NCI-H82 (cell line): ENCODE data around the gene RAB6A.

ENCODE experiments used
- DNase-seq: peaks from one replicate; lab custom pipeline; 2025; lab: John Stamatoyannopoulos, UW

Gene RAB6A

DNA sequence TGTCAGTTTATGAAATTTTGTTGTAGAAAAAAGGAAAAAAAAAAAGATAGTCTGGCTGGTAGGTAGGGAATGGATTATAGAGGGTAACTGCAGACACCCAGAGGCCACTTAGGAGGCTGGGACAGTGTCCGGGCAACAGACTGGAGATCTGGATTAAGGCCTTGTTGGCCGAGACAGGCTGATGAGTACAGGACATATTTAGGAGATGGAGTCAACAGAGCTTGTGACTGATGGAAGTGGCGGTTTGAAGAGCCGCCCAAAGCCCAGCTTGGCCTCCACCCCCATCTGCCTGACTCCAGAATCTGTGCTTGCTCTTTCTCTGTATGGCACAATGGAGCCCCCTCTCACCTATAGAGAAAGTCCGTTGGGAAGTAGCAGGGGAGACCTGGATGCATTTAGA lies 106.9 kb downstream of the RAB6A start:
- DNase-seq: no peak

GRCh38 chr11:73652856-73653559 lies 107.9 kb downstream of the RAB6A start:
- DNase-seq: no peak

DNA sequence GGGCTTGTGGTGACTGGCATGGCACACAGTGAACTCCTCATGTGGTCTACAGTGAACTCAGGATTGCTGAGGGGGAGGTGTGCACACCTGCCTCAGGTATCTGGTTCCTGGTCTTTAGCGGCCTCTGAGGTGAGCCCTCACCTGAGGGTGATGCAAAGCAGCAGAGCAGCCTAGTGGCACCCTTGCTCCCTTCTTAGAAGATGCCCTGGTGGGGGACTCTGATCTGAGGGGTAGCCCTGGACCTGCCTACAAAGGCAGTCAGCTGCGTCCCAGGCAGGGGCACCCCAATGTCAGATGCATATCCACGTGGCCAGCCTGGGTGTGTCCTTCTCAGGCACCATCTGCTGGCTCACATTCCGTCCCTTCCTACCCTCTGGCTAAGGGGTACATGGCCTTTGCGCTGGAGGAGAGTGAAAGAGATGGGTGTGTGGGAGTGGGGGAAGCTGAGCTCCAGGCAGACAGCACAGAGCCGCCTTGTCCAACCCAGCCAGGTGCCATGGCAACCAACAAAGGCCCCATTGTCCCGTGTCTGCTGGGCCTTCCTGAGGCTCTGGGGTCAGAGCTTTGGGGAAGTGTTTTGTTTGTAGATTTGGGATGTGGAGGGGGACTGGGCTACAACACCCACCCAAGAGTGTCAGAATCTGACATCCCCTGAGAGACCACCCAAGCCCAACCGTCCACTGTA lies 108.7 kb downstream of the RAB6A start:
- no peak for DNase-seq

DNA sequence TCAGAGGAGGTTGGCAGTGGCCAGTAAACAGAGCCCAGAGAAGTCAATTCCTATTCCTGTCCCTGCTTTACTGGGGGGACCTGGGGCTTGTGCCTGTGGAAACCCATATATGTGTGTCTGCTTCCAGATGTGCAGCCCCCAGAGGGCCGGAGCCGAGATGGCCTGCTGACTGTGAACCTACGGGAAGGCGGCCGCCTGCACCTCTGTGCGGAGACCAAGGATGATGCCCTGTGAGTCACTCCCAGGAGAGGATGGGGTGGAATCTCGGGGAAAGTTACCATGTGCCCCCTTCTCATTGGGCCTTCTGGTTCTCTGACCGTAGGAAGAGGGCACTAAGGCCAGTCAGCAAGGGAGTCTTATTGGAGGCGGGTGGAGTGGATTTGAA lies 109.2 kb downstream of the RAB6A start:
- no peak for DNase-seq

DNA sequence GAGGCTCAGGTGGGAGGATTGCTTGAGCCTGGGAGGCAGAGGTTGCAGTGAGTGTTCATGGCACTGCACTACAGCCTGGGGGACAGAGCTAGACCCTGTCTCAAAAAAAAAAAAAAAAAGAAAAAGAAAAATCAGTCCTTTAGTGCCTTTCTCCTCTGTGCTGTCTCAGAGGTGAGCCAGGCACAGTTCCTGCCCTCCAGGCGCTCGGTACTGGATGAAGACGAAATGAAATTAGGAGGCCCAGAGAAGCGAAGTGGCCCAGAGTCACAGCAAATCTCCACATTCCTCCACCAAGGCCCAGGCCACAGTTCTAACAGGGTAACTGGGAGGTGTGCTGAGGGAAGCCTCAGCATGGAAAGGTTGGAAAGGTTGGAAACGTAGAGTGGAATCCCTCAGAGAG lies 109.6 kb downstream of the RAB6A start:
- no peak for DNase-seq

DNA sequence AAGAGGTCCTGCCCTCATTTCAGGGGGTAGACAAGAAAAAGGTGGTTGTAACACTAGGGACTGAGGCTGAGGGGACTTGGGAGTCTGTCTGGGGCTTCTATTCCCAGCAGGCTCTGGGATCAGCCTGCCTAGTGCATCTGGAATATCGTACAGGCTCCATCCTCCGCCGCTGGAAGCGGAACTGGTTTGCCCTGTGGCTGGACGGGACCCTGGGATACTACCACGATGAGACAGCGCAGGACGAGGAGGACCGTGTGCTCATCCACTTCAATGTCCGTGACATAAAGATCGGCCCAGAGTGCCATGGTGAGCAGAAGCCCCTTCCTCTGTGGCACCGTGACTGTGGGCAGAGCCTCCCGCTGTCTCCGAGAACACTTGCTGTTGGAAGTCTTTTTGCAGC lies 110.5 kb downstream of the RAB6A start:
- DNase-seq: no peak

DNA sequence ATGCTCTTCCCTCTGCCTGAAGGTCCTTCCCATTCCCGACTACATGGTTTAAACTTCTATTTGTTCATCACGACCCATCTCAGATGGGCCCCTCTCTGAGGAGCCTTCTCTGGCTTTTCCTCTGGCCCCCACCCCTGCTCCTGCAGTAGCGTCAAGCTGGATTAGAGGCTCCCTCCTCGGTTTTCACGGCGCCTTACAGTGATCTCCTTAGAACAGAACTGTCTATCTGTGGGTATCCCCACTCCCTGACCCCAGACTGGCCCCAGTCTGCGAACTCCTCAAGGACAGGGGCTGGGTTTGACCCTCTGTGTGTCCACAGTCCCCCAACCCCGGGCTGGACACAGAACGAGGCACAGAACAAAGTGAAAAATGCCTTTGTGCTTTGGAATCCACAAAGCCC lies 111.7 kb downstream of the RAB6A start:
- peak; percentile 61 for DNase-seq

GRCh38 chr11:73648571-73649046 lies 112.3 kb downstream of the RAB6A start:
- peak; percentile 39 for DNase-seq

DNA sequence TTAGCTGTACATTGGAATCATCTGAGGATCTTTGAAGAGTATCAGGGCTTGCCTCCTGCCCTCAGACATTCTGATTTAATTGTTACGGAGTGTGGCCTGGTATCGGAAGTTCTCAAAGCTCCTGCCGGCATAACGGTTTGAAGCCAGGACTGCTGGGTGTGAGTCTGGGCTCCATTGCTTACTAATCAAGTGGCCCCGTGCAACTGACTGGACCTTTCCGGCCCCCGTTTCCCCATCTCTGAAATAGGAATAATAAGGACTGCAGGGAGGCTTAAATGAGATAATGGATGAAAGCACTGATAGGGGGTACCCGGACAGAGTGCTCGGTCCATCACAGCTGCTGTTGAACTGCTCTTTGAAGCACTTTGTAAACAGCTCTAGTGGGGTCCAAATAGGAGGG lies 112.8 kb downstream of the RAB6A start:
- DNase-seq: no peak

GRCh38 chr11:73647459-73648100 lies 113.3 kb downstream of the RAB6A start:
- peak; percentile 96 for DNase-seq

DNA sequence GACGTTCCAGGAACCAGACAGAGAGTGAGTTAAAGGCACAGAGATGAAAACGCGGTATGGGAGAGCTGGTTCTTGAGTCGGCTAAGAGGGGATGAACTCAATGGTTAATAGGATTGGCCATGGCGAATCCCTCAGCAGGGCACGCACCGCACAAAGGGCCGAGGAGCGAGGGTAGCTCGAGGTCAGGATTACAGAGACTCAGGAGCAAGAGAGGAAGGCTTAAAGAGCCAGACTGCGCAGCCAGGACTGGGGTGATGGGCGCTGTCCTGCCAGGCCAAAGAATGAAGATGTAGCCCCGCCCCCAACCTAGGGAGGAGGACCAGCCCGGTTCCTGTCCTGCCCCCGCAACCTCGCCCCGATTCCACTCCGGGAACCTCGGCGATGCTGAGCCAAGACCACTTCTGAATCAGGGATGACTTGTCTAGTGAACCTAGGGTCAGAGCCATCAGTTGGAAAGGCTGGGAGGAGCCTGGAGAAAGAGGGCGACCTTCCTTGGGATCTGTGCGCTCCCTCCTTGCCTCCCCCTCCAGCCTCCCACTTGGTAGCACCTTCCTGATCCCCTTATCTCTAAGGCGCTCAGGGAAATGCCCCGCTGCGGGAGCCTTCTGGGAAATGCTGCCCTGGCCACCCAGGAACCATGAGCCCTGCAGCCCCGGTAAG lies 114.8 kb downstream of the RAB6A start, which contains the start of gene PLEKHB1:
Gene PLEKHB1, plus strand, starts transcription at position 610 of the 660 bp plus-strand sequence. Its CDS starts 28 bp downstream, at position 638.
- peak; percentile 98 for DNase-seq

DNA sequence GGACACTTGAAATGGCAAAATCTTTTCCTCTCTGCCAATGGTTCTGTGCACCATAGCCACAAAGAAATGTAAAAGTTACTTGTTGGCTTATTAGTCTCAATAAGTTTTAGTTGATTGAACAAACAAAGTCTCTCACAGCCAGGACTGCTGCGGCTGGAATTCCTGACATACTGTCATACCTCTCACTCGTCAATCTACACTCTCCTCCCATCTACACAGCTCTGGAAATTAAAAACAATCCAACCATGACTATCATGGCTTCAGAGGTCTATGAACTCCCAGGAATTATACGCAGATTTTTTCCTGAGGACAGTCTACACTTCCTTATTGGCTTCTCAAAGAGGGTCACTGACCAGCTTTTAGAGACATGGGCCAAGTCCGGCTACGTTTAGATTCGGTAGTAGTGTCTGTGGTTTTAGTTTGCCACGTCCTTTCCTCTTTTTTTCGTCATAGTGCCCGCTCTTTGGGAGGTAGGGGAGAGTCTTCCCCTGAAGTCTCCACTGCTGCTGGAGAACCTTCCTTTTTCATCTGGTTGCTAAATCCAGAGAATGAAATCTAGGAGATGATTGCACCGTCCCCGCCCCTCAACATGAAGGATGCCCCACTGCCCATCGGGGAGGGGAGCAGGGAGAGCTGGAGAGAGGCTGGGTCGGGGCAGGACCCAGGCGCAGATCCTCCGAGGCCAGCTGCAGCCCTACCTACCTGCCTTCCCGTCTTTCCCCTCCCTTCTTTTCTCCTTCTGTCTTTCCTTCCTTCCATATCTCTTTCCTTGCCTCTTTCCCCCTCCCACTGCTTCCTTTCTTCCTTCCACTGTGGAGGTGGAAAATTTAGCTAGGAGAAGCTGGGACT lies 115.5 kb downstream of the RAB6A start:
- peak; percentile 87 for DNase-seq

GRCh38 chr11:73641668-73642067 lies 119.2 kb downstream of the RAB6A start:
- no peak for DNase-seq

GRCh38 chr11:73640592-73640991 lies 120.3 kb downstream of the RAB6A start:
- no peak for DNase-seq

DNA sequence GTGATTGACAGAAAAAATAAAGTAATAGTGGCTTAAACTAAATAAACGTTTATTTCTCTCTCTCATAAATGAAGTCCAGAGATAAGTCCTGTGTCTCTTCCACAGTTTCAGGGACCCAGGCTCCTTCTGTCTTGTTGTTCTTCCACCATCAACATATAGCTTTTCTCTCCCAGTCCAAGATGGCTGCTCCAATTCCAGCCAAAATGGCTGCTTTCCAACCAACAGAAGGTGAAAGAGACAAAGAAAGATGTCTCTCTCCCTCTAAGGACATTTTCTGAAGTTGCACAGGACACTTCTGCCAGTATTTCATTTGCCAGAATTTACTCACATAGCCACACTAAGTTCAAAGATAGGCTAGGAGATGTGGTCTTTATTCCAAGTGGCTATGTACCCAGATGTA lies 123.9 kb downstream of the RAB6A start:
- peak; percentile 9 for DNase-seq

- DNase-seq: no peak
These were observed 124.6 kb downstream of the RAB6A start for GRCh38 chr11:73636249-73636648.

DNA sequence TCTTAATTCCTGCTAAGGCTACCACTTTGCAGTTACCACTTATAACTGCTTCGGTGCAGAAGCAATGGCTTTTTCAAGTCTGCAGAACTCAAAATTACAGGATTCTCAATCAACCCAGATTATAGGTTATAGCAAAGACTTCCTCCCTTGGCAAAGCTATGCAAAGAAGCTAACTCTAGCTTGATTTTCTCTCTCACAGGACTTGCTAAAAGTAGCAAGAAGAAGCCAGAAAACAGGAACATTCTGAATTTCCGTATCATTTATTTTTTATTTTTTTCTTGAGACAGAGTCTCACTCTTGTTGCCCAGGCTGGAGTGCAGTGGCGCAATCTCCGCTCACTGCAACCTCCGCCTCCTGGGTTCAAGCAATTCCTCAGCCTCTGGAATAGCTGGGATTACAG lies 125.2 kb downstream of the RAB6A start:
- DNase-seq: no peak

- no peak for DNase-seq
These were observed 126.9 kb downstream of the RAB6A start for GRCh38 chr11:73633999-73634398.

GRCh38 chr11:73632996-73633395 lies 127.9 kb downstream of the RAB6A start:
- no peak for DNase-seq

GRCh38 chr11:73629907-73630306 lies 131.0 kb downstream of the RAB6A start:
- DNase-seq: no peak

- peak; percentile 89 for DNase-seq
These were observed 135.1 kb downstream of the RAB6A start for GRCh38 chr11:73625696-73626318.
